C4-2B (cell line): ENCODE measurements around the gene ANKRD33B.

ENCODE experiments used
- ZFX ChIP-seq: fragments of 450-650 bp; IDR thresholded peaks from 2 replicates; pipeline ENCODE4 v1.6.1; 2017
- TF ChIP-seq, protein P1 (sequence below): fragments of 450-650 bp; conservative IDR thresholded peaks from 2 replicates; pipeline ENCODE4 v1.5.1; 2017; ENCODE audit warnings: mild to moderate bottlenecking

GRCh38 chr5:10676946-10677345 is 113.1 kb downstream of the ANKRD33B start:
- TF ChIP-seq, protein P1, sequence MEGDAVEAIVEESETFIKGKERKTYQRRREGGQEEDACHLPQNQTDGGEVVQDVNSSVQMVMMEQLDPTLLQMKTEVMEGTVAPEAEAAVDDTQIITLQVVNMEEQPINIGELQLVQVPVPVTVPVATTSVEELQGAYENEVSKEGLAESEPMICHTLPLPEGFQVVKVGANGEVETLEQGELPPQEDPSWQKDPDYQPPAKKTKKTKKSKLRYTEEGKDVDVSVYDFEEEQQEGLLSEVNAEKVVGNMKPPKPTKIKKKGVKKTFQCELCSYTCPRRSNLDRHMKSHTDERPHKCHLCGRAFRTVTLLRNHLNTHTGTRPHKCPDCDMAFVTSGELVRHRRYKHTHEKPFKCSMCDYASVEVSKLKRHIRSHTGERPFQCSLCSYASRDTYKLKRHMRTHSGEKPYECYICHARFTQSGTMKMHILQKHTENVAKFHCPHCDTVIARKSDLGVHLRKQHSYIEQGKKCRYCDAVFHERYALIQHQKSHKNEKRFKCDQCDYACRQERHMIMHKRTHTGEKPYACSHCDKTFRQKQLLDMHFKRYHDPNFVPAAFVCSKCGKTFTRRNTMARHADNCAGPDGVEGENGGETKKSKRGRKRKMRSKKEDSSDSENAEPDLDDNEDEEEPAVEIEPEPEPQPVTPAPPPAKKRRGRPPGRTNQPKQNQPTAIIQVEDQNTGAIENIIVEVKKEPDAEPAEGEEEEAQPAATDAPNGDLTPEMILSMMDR, result no peak
- TF ChIP-seq ZFX, result no peak
